ENCODE results near the gene TPRN. TPM values are rescaled to one million over a fixed set of nuclear protein-coding genes. Genes with fewer than 3 reads are reported as not detected.

The TPRN gene
- total and polyA plus RNA-seq, 2 experiments from 2014 or later = 6.4 to 29.2 TPM

DNA sequence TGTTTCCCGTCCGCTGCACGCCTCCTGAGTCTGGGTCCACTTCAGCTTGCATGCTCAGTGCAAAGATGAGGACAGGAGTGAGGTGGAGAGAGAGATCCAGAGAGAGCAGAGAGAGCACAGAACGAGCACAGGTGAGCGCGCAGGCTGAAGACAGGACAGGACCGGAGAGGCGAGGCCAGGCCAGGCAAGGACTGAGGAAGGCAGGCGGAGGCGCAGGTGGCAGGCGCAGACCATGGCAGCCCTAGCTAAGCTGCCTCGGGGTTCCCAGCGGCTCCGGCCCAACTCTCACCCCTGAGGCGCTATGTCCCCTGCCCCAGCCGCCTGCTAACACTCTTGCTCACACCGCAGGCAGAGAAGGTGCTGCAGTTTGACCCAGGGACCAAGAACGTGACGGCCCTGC is 51.9 kb downstream of the TPRN start (continued):
- TF ChIP-seq, protein P1, sequence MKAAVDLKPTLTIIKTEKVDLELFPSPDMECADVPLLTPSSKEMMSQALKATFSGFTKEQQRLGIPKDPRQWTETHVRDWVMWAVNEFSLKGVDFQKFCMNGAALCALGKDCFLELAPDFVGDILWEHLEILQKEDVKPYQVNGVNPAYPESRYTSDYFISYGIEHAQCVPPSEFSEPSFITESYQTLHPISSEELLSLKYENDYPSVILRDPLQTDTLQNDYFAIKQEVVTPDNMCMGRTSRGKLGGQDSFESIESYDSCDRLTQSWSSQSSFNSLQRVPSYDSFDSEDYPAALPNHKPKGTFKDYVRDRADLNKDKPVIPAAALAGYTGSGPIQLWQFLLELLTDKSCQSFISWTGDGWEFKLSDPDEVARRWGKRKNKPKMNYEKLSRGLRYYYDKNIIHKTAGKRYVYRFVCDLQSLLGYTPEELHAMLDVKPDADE (IDR thresholded peaks at IDR 0.05) = no peak
- TF ChIP-seq ZNF331 (CRISPR knock-in tag; IDR thresholded peaks at IDR 0.05; ENCODE audit: low read depth) = no peak
- no peak for TF ChIP-seq NANOG (IDR thresholded peaks at IDR 0.05; ENCODE audit: borderline replicate concordance)
- no peak for TF ChIP-seq JUNB (IDR thresholded peaks at IDR 0.05; ENCODE audit: unreplicated experiment)
- TF ChIP-seq EZH2 (IDR thresholded peaks at IDR 0.05; ENCODE audit: low read depth, unreplicated experiment) = no peak
- no peak for TF ChIP-seq ZNF114 (CRISPR knock-in tag; IDR thresholded peaks at IDR 0.05)
- TF ChIP-seq POLR2AphosphoS5 (IDR thresholded peaks at IDR 0.05; ENCODE audit: low read depth) = no peak
- TF ChIP-seq, protein P2, sequence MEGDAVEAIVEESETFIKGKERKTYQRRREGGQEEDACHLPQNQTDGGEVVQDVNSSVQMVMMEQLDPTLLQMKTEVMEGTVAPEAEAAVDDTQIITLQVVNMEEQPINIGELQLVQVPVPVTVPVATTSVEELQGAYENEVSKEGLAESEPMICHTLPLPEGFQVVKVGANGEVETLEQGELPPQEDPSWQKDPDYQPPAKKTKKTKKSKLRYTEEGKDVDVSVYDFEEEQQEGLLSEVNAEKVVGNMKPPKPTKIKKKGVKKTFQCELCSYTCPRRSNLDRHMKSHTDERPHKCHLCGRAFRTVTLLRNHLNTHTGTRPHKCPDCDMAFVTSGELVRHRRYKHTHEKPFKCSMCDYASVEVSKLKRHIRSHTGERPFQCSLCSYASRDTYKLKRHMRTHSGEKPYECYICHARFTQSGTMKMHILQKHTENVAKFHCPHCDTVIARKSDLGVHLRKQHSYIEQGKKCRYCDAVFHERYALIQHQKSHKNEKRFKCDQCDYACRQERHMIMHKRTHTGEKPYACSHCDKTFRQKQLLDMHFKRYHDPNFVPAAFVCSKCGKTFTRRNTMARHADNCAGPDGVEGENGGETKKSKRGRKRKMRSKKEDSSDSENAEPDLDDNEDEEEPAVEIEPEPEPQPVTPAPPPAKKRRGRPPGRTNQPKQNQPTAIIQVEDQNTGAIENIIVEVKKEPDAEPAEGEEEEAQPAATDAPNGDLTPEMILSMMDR (conservative IDR thresholded peaks at IDR 0.05; ENCODE audit: low read depth in 2 of 2) = no peak
- no peak for TF ChIP-seq EZH2phosphoT487 (IDR thresholded peaks at IDR 0.05; ENCODE audit: unreplicated experiment)
- TF ChIP-seq CREB1 (CRISPR knock-in tag; IDR thresholded peaks at IDR 0.05; ENCODE audit: low read depth) = no peak
- no peak for TF ChIP-seq STAT1 (IDR thresholded peaks at IDR 0.05; ENCODE audit: unreplicated experiment)

GRCh38 chr9:137148242-137148641 is 52.3 kb downstream of the TPRN start:
- Histone ChIP-seq H3F3A (replicated peaks; ENCODE audit: low read depth) (peaks cover 15% of the 10 kb centered on the region), H4K20me1 (replicated peaks; ENCODE audit: insufficient read depth) (no peaks in the 10 kb centered on the region; the same call in 1 of the 2 replicates), H3K36me3 (ENCODE audit: insufficient read depth) (no peaks in the 10 kb centered on the region), H3K4me3 (no peak overlapping the region), H3K9me2 (ENCODE audit: insufficient read depth) (no peaks in the 10 kb centered on the region), H3K27ac (ENCODE audit: low read depth) (no peak overlapping the region), H2AFZ (no peak overlapping the region), H3K4me2 (no peak overlapping the region), H3K79me2 (replicated peaks; ENCODE audit: insufficient read depth) (no peaks in the 10 kb centered on the region), H3K4me1 (ENCODE audit: insufficient read depth) (no peaks in the 10 kb centered on the region), H3K27me3 (ENCODE audit: insufficient read depth) (no peaks in the 10 kb centered on the region)
- Mint-ChIP-seq H3K36me3 (ENCODE audit: low read depth) (no peaks in the 10 kb centered on the region), H3K27ac (no peak overlapping the region), H3K9me3 (peaks cover 13% of the 10 kb centered on the region; the same call in 2 of the 3 replicates), H3K4me3 (no peak overlapping the region; the same call in 2 of the 3 replicates), H3K4me1 (peaks cover 2% of the 10 kb centered on the region; the same call in 1 of the 3 replicates), H3K27me3 (ENCODE audit: insufficient read depth, low read depth, poor library complexity) (peaks cover 11% of the 10 kb centered on the region)
- ATAC-seq (peak; percentile 11), DNase-seq (ENCODE audit: low spot score) (no peak)
- no peak for TF ChIP-seq STAT1 (IDR thresholded peaks at IDR 0.05; ENCODE audit: unreplicated experiment)
- TF ChIP-seq CREB1 (CRISPR knock-in tag; IDR thresholded peaks at IDR 0.05; ENCODE audit: low read depth) = no peak
- TF ChIP-seq EZH2phosphoT487 (IDR thresholded peaks at IDR 0.05; ENCODE audit: unreplicated experiment) = no peak
- TF ChIP-seq, protein P2 (conservative IDR thresholded peaks at IDR 0.05; ENCODE audit: low read depth in 2 of 2) = no peak
- TF ChIP-seq, protein P3, sequence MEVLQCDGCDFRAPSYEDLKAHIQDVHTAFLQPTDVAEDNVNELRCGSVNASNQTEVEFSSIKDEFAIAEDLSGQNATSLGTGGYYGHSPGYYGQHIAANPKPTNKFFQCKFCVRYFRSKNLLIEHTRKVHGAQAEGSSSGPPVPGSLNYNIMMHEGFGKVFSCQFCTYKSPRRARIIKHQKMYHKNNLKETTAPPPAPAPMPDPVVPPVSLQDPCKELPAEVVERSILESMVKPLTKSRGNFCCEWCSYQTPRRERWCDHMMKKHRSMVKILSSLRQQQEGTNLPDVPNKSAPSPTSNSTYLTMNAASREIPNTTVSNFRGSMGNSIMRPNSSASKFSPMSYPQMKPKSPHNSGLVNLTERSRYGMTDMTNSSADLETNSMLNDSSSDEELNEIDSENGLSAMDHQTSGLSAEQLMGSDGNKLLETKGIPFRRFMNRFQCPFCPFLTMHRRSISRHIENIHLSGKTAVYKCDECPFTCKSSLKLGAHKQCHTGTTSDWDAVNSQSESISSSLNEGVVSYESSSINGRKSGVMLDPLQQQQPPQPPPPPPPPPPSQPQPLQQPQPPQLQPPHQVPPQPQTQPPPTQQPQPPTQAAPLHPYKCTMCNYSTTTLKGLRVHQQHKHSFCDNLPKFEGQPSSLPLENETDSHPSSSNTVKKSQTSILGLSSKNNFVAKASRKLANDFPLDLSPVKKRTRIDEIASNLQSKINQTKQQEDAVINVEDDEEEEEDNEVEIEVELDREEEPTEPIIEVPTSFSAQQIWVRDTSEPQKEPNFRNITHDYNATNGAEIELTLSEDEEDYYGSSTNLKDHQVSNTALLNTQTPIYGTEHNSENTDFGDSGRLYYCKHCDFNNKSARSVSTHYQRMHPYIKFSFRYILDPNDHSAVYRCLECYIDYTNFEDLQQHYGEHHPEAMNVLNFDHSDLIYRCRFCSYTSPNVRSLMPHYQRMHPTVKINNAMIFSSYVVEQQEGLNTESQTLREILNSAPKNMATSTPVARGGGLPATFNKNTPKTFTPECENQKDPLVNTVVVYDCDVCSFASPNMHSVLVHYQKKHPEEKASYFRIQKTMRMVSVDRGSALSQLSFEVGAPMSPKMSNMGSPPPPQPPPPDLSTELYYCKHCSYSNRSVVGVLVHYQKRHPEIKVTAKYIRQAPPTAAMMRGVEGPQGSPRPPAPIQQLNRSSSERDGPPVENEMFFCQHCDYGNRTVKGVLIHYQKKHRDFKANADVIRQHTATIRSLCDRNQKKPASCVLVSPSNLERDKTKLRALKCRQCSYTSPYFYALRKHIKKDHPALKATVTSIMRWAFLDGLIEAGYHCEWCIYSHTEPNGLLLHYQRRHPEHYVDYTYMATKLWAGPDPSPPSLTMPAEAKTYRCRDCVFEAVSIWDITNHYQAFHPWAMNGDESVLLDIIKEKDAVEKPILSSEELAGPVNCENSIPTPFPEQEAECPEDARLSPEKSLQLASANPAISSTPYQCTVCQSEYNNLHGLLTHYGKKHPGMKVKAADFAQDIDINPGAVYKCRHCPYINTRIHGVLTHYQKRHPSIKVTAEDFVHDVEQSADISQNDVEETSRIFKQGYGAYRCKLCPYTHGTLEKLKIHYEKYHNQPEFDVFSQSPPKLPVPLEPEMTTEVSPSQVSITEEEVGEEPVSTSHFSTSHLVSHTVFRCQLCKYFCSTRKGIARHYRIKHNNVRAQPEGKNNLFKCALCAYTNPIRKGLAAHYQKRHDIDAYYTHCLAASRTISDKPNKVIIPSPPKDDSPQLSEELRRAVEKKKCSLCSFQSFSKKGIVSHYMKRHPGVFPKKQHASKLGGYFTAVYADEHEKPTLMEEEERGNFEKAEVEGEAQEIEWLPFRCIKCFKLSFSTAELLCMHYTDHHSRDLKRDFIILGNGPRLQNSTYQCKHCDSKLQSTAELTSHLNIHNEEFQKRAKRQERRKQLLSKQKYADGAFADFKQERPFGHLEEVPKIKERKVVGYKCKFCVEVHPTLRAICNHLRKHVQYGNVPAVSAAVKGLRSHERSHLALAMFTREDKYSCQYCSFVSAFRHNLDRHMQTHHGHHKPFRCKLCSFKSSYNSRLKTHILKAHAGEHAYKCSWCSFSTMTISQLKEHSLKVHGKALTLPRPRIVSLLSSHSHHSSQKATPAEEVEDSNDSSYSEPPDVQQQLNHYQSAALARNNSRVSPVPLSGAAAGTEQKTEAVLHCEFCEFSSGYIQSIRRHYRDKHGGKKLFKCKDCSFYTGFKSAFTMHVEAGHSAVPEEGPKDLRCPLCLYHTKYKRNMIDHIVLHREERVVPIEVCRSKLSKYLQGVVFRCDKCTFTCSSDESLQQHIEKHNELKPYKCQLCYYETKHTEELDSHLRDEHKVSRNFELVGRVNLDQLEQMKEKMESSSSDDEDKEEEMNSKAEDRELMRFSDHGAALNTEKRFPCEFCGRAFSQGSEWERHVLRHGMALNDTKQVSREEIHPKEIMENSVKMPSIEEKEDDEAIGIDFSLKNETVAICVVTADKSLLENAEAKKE (CRISPR knock-in tag; IDR thresholded peaks at IDR 0.05) = no peak
- TF ChIP-seq EZH2 (IDR thresholded peaks at IDR 0.05; ENCODE audit: low read depth, unreplicated experiment) = no peak
- TF ChIP-seq POLR2AphosphoS5 (IDR thresholded peaks at IDR 0.05; ENCODE audit: low read depth) = no peak
- TF ChIP-seq, protein P1 (IDR thresholded peaks at IDR 0.05) = no peak
- TF ChIP-seq JUNB (IDR thresholded peaks at IDR 0.05; ENCODE audit: unreplicated experiment) = no peak

Measured in GM23338 (cell line).